Left lung (tissue), 10 donors: Measurements from ENCODE around the gene SH3BGRL2. TPM values are rescaled to one million over a fixed set of nuclear protein-coding genes. Genes with fewer than 3 reads are reported as not detected.
"Not testable (repeated sequence)": the region's sequence is repeated elsewhere in the genome, so short reads cannot be mapped to it uniquely, and the experiment has no call there.

Experiments
- ATAC-seq: fragments of 200-7000 bp; cut with Tn5 transposase; one replicate; pipeline ENCODE4 v1.9.1; 2020; ENCODE audit warnings: moderate library complexity
- DNase-seq, 4 donors: peaks; one replicate each; pipeline ENCODE4 v3.0.0-alpha.2; 2013 to 2020
- H3K27ac ChIP-seq, 2 donors: fragments of 200-600 bp; sonication (generic) in 1 of 2; one replicate each; pipeline versions ENCODE4 v1.5.0 to v1.8.0; 2020 to 2021
- H3K27me3 ChIP-seq, 2 donors: fragments of 200-600 bp; sonication (generic) in 1 of 2; one replicate each; pipeline versions ENCODE4 v1.5.0 to v1.8.0; 2020 to 2021
- H3K36me3 ChIP-seq, 2 donors: fragments of 200-600 bp; sonication (generic) in 1 of 2; one replicate each; pipeline versions ENCODE4 v1.5.0 to v1.8.0; 2020 to 2021
- H3K4me1 ChIP-seq, 2 donors: fragments of 200-600 bp; one replicate each; pipeline ENCODE4 v1.8.0; 2021
- H3K4me3 ChIP-seq, 2 donors: fragments of 200-600 bp; sonication (generic) in 1 of 2; one replicate each; pipeline versions ENCODE4 v1.5.0 to v1.8.0; 2020 to 2021; ENCODE audit warnings: mild to moderate bottlenecking in 1 of 2
- H3K9me3 ChIP-seq, 2 donors: fragments of 200-600 bp; sonication (generic) in 1 of 2; one replicate each; pipeline versions ENCODE4 v1.5.0 to v1.8.0; 2020 to 2021
- intact Hi-C, 2 donors: fragments of 100-400 bp; cut with DNase I; formaldehyde crosslinking; loops; one replicate each; pipeline versions ENCODE4 v1.11.2 to v1.14.2; 2022
- polyA plus RNA-seq, 6 donors: library from polyadenylated mRNA; unstranded; fragments of 120-200 nt; gene quantifications; one replicate each; pipeline ENCODE4 v1.2.1, GENCODE V29; 2013; ENCODE audit not compliant: insufficient read length in 6 of 6
- total RNA-seq, 2 donors: library from RNA; stranded (reverse); fragmentation: NEBNext Ultra II Directional; extraction: Animal tissue kit (Norgen Biotek cat#: 25700); gene quantifications; one replicate each; pipeline ENCODE4 v1.2.1, GENCODE V29; 2021
- TF ChIP-seq, protein P1 (sequence below), 2 donors: fragments of 200-600 bp; sonication (generic) in 1 of 2; IDR thresholded peaks; one replicate each; pipeline versions ENCODE4 v1.5.0 to v1.8.0; 2021; ENCODE audit warnings: antibody characterized with exemption in 2 of 2
- donor health status: DM: no; HTN: yes; CAD: no.
- donor health status: DM: no; HTN: no; CAD: no.

The SH3BGRL2 gene
- total and polyA plus RNA-seq, 8 donors, result 22.0 to 45.7 (median 38.9) TPM

- Histone ChIP-seq H3K36me3 (no peaks in the 10 kb centered on the region), H3K27ac (peak overlapping the region; percentile 55 to 64), H3K27me3 (no peaks in the 10 kb centered on the region), H3K4me3 (no peak overlapping the region), H3K4me1 (peaks cover 0 to 13% of the 10 kb centered on the region in 2 donors), H3K9me3 (no peaks in the 10 kb centered on the region)
- intact Hi-C loops, result no loop called here
- DNase-seq (no peak), ATAC-seq (no peak)
- TF ChIP-seq, protein P1, sequence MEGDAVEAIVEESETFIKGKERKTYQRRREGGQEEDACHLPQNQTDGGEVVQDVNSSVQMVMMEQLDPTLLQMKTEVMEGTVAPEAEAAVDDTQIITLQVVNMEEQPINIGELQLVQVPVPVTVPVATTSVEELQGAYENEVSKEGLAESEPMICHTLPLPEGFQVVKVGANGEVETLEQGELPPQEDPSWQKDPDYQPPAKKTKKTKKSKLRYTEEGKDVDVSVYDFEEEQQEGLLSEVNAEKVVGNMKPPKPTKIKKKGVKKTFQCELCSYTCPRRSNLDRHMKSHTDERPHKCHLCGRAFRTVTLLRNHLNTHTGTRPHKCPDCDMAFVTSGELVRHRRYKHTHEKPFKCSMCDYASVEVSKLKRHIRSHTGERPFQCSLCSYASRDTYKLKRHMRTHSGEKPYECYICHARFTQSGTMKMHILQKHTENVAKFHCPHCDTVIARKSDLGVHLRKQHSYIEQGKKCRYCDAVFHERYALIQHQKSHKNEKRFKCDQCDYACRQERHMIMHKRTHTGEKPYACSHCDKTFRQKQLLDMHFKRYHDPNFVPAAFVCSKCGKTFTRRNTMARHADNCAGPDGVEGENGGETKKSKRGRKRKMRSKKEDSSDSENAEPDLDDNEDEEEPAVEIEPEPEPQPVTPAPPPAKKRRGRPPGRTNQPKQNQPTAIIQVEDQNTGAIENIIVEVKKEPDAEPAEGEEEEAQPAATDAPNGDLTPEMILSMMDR (IDR thresholded peaks at IDR 0.05), result no peak
Observed at GRCh38 chr6:79670789-79671188, 39.7 kb downstream of the SH3BGRL2 start.

GRCh38 chr6:79671600-79672266 is 40.6 kb downstream of the SH3BGRL2 start:
- Histone ChIP-seq H3K27ac (peak overlapping the region; percentile 55 to 64), H3K4me3 (no peak overlapping the region), H3K36me3 (no peaks in the 10 kb centered on the region), H3K27me3 (no peaks in the 10 kb centered on the region), H3K4me1 (peaks cover 0 to 13% of the 10 kb centered on the region in 2 donors), H3K9me3 (no peaks in the 10 kb centered on the region)
- ATAC-seq (peak; percentile 94), DNase-seq (peak; percentile 26 to 78 (median 69))
- TF ChIP-seq, protein P1 (IDR thresholded peaks at IDR 0.05), result no peak
- intact Hi-C loops, result no loop called here

DNA sequence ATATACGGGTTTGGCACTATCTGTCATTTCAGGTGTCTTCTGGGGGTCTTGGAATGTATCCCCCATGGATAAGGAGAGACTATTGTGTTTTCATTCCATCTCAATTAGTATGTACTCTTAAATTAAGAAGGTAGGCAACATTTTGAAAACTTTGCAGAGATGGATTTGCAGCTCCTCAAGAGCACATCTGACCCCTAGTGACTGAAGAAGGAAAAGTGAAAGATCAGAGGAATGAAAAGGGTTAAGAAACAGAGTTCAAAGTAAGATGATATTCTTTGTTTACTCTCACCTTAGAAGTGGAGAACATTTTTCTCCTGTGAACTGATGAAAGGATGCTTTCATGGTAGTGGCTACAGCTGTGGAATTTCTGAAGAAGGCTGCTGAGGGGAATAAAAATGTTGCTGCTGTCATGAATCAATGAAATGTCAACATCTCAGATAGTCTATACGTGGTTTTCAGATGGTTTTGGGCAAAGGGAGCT is 41.5 kb downstream of the SH3BGRL2 start:
- Histone ChIP-seq H3K27me3 (no peaks in the 10 kb centered on the region), H3K4me3 (no peak overlapping the region), H3K4me1 (peaks cover 0 to 13% of the 10 kb centered on the region in 2 donors), H3K27ac (peak overlapping the region in 1 of 2 donors; percentile 64), H3K9me3 (no peaks in the 10 kb centered on the region), H3K36me3 (no peaks in the 10 kb centered on the region)
- DNase-seq (no peak), ATAC-seq (peak; percentile 43)
- TF ChIP-seq, protein P1 (IDR thresholded peaks at IDR 0.05), result peak in 1 of 2 donors; percentile 25
- intact Hi-C loops, result no loop called here

DNA sequence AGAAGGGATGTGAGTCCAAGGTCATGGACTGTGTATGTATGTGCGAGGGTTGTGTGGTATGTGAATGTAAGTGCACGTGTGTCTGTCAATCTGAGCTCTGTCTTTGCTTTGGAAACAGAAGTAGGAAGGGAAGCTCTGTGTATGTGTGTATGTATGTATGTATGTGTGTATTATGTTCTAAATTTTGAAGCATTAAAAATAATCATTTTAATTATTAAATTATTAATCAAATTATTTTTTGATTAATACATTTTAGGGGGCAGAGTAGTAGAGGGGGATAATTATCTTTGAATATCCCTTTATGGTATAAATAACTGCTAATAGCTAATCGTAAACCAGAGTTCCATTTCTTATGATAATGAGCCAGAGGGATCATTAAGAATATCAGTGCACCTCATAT is 42.8 kb downstream of the SH3BGRL2 start:
- no peaks in the 10 kb centered on the region for H3K9me3 ChIP-seq
- H3K27ac ChIP-seq, result no peak overlapping the region
- intact Hi-C loops, result no loop called here
- H3K4me1 ChIP-seq, result peaks cover 0 to 13% of the 10 kb centered on the region in 2 donors
- no peaks in the 10 kb centered on the region for H3K36me3 ChIP-seq
- no peaks in the 10 kb centered on the region for H3K27me3 ChIP-seq
- ATAC-seq (no peak), DNase-seq (no peak)
- TF ChIP-seq, protein P1 (IDR thresholded peaks at IDR 0.05), result no peak
- H3K4me3 ChIP-seq, result no peak overlapping the region

DNA sequence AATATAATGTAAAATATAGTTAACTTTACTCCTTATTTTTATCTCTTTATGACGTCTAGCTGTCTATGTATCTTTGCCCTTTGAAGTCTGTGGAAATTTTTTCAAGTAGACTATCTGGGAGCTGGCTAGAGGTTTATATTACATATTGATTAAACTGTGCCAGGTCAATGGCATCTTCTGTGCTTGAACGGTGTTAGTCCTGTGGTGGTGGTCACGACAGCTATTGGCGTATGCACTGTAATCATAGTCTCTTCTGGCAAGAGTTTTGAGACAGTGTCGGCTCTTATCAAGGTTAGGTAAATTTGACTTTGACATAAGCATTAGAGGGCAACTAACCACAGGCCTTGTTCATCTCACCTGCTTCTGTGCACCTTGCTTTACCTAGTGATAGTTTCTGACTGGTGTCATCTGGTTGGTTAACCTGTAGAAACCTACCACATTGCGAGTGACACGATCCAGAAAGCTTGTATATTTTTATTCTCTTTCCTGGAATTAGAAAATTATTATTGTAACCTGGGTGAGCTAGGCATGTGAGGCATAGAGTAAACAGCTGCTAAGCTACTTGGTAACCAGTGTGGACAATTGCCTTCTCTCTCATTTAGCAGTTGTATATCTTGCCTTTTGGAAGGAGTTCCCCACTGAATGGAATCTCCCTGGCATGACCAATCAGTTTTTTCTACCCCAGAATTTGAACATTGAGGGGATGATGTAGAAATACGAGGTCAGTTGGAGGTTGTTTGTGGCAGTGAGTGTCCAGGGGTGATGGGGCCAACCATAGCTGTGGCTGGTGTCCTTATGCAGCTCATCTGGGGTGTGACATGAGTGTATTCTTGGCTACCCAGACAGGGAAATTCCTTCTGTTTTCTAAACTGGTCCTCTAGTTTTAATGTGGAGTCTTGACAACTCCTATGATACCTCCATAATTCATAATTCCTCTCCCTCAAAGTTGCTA is 45.9 kb downstream of the SH3BGRL2 start:
- H3K36me3 ChIP-seq, result no peaks in the 10 kb centered on the region
- intact Hi-C loops, result no loop called here
- H3K9me3 ChIP-seq, result no peaks in the 10 kb centered on the region
- DNase-seq (no peak), ATAC-seq (no peak)
- no peaks in the 10 kb centered on the region for H3K27me3 ChIP-seq
- TF ChIP-seq, protein P1 (IDR thresholded peaks at IDR 0.05), result no peak
- H3K4me1 ChIP-seq, result peaks cover 0 to 7% of the 10 kb centered on the region in 2 donors
- H3K4me3 ChIP-seq, result no peak overlapping the region
- H3K27ac ChIP-seq, result no peak overlapping the region

DNA sequence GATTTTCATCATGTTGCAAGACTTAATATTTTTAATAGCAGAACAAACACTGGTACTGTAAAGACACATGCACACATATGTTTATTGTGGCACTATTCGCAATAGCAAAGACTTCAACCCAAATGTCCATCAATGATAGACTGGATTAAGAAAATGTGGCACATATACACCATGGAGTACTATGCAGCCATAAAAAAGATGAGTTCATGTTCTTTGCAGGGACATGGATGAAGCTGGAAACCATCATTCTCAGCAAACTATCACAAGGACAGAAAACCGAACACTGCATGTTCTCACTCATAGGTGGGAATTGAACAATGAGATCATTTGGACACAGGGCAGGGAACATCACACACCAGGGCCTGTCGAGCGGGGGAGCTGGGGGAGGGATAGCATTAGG is 51.6 kb downstream of the SH3BGRL2 start:
- H3K27ac ChIP-seq, DNase-seq, H3K4me3 ChIP-seq, ATAC-seq, H3K36me3 ChIP-seq, intact Hi-C loops, H3K27me3 ChIP-seq, H3K4me1 ChIP-seq, H3K9me3 ChIP-seq: not testable (repeated sequence)
